Kidney (tissue), 14 donors: Measurements from ENCODE around the gene FAM162A. TPM values are rescaled to one million over a fixed set of nuclear protein-coding genes. Genes with fewer than 3 reads are reported as not detected.

Experiments used
- DNase-seq, 5 donors: peaks; one replicate each; pipeline ENCODE4 v3.0.0-alpha.2; 2013 to 2020
- FAIRE-seq: peaks from 2 replicates; lab custom pipeline; 2012; peaks lifted over from hg19 to GRCh38; lab: Jason Lieb, UNC
- H3K27ac ChIP-seq, 2 donors: one replicate each; pipeline ENCODE4 v1.7.0; 2013; ENCODE audit warnings: low read depth in 2 of 2, low read length in 2 of 2, inconsistent platforms in 1 of 2
- H3K27me3 ChIP-seq: one replicate; pipeline ENCODE4 v1.7.1; 2013; ENCODE audit warnings: low read length, inconsistent platforms; ENCODE audit not compliant: control insufficient read depth, insufficient read depth
- H3K36me3 ChIP-seq, 3 donors: one replicate each; pipeline versions ENCODE4 v1.7.0 to v1.7.1; 2013; ENCODE audit warnings: low read length in 3 of 3, control low read depth in 1 of 3, inconsistent platforms in 1 of 3; ENCODE audit not compliant: insufficient read depth in 3 of 3, control insufficient read depth in 2 of 3
- H3K4me1 ChIP-seq, 3 donors: one replicate each; pipeline versions ENCODE4 v1.7.0 to v1.7.1; 2013; ENCODE audit warnings: low read length in 3 of 3, inconsistent platforms in 1 of 3, low read depth in 1 of 3; ENCODE audit not compliant: control insufficient read depth in 2 of 3, insufficient read depth in 2 of 3
- H3K4me3 ChIP-seq, 3 donors: one replicate each; pipeline versions ENCODE4 v1.7.0 to v1.8.1; 2013; ENCODE audit warnings: low read length in 3 of 3, control low read depth in 1 of 3, inconsistent platforms in 1 of 3
- H3K9ac ChIP-seq, 3 donors: one replicate each; pipeline versions ENCODE4 v1.7.0 to v1.7.1; 2013; ENCODE audit warnings: low read length in 3 of 3, control low read depth in 1 of 3, inconsistent platforms in 1 of 3
- H3K9me3 ChIP-seq, 3 donors: one replicate each; pipeline versions ENCODE4 v1.7.0 to v1.7.1; 2013; ENCODE audit warnings: low read length in 3 of 3, control low read depth in 1 of 3, inconsistent platforms in 1 of 3; ENCODE audit not compliant: control insufficient read depth in 2 of 3, insufficient read depth in 1 of 3
- intact Hi-C: fragments of 100-400 bp; cut with DNase I; formaldehyde crosslinking; loops from one replicate; pipeline ENCODE4 v1.11.1; 2022
- polyA plus RNA-seq: library from polyadenylated mRNA; stranded (reverse); fragments of 350-450 nt; fragmentation: Illumina TruSeq; extraction: RNeasy Lipid Tissue Mini Kit (QIAGEN cat#74804); gene quantifications from one replicate; pipeline ENCODE4 v1.2.3, GENCODE V29; 2014; ENCODE audit warnings: low read depth, low replicate concordance; ENCODE audit not compliant: insufficient read depth
- total RNA-seq: library from RNA; stranded (reverse); fragmentation: NEBNext Ultra II Directional; extraction: Animal tissue kit (Norgen Biotek cat#: 25700); gene quantifications from one replicate; pipeline ENCODE4 v1.2.1, GENCODE V29; 2021
- TF ChIP-seq, protein P1 (sequence below): IDR thresholded peaks from 3 replicates; pipeline ENCODE4 v1.5.1; 2012; ENCODE audit warnings: mild to moderate bottlenecking, moderate library complexity, borderline replicate concordance; ENCODE audit not compliant: insufficient read depth; ENCODE audit errors: extremely low read depth
- donor health status: control.
- donor health status: control.
- donor health status: control.
- donor health status: control.
- donor health status: control.
- donor health status: DM: yes; HTN: yes; CAD: no.
- donor health status: Normal renal cell carcinoma (clear cell type).

FAM162A gene
- total and polyA plus RNA-seq, 2 donors from 2014 or later, result 46.6 to 213 TPM

DNA sequence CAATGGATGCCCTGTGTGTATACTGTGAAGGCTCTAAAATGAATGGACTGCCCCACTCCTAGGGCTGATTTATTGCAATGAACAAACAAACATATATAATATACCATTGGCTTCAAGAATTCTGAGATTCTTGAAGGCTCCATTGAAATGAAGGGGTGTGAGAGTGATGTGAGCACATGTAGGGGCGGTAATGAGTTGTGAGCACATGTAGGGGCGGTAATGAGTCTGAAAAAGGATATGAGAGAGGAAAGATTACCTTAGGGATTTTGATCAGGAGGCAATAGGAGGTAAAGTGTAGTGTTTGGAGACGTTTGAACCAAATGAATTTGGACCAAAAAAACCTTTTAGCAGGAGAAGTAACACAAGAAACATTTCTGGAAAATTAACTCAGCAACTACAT is 3.7 kb downstream of the FAM162A start:
- intact Hi-C loops, result no loop called here
- peaks cover 0 to 15% (median 9%) of the 10 kb centered on the region in 3 donors for H3K4me1 ChIP-seq
- FAIRE-seq, result no peak

GRCh38 chr3:122389197-122389596 is 5.2 kb downstream of the FAM162A start:
- Histone ChIP-seq H3K27me3 (no peaks in the 10 kb centered on the region), H3K27ac (no peak overlapping the region), H3K4me3 (no peak overlapping the region), H3K9me3 (no peaks in the 10 kb centered on the region), H3K9ac (no peak overlapping the region), H3K36me3 (peaks cover 0 to 3% (median 0%) of the 10 kb centered on the region in 3 donors), H3K4me1 (peaks cover 0 to 15% (median 2%) of the 10 kb centered on the region in 3 donors)
- intact Hi-C loops, result no loop called here
- DNase-seq (no peak), FAIRE-seq (no peak)
- TF ChIP-seq, protein P1, sequence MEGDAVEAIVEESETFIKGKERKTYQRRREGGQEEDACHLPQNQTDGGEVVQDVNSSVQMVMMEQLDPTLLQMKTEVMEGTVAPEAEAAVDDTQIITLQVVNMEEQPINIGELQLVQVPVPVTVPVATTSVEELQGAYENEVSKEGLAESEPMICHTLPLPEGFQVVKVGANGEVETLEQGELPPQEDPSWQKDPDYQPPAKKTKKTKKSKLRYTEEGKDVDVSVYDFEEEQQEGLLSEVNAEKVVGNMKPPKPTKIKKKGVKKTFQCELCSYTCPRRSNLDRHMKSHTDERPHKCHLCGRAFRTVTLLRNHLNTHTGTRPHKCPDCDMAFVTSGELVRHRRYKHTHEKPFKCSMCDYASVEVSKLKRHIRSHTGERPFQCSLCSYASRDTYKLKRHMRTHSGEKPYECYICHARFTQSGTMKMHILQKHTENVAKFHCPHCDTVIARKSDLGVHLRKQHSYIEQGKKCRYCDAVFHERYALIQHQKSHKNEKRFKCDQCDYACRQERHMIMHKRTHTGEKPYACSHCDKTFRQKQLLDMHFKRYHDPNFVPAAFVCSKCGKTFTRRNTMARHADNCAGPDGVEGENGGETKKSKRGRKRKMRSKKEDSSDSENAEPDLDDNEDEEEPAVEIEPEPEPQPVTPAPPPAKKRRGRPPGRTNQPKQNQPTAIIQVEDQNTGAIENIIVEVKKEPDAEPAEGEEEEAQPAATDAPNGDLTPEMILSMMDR, result no peak

More for the DNA sequence above, 3.7 kb downstream of the FAM162A start:
- TF ChIP-seq, protein P1, result no peak
- H3K27me3 ChIP-seq, result no peaks in the 10 kb centered on the region
- no peak overlapping the region for H3K4me3 ChIP-seq
- no peak for DNase-seq
- H3K36me3 ChIP-seq, result no peaks in the 10 kb centered on the region
- no peaks in the 10 kb centered on the region for H3K9me3 ChIP-seq
- H3K27ac ChIP-seq, result no peak overlapping the region
- H3K9ac ChIP-seq, result no peak overlapping the region

GRCh38 chr3:122389892-122390291 is 5.9 kb downstream of the FAM162A start:
- H3K27me3 ChIP-seq, result no peaks in the 10 kb centered on the region
- H3K9ac ChIP-seq, result no peak overlapping the region
- H3K9me3 ChIP-seq, result no peaks in the 10 kb centered on the region
- no peak overlapping the region for H3K4me3 ChIP-seq
- DNase-seq (no peak), FAIRE-seq (no peak)
- intact Hi-C loops, result loop anchor here (10.0 kb wide), 1 partner anchor 295 kb away; the partner anchor contains the start of gene PARP14
- H3K4me1 ChIP-seq, result peaks cover 0 to 15% (median 2%) of the 10 kb centered on the region in 3 donors
- TF ChIP-seq, protein P1, result no peak
- peaks cover 0 to 4% (median under 1%) of the 10 kb centered on the region in 3 donors for H3K36me3 ChIP-seq
- no peak overlapping the region for H3K27ac ChIP-seq
